Left ventricle myocardium inferior (tissue), 1 donor: ENCODE data around the gene KCNAB2. TPM values are rescaled to one million over a fixed set of nuclear protein-coding genes. Genes with fewer than 3 reads are reported as not detected.

ENCODE experiments used
- DNase-seq: peaks from one replicate; pipeline ENCODE4 v3.0.0-alpha.2; 2020
- H3K27ac ChIP-seq: fragments of 200-600 bp; replicated peaks from 2 replicates; pipeline ENCODE4 v1.8.0; 2021
- H3K27me3 ChIP-seq: fragments of 200-600 bp; 2 replicates; pipeline ENCODE4 v1.8.0; 2021; ENCODE audit warnings: low read depth
- H3K36me3 ChIP-seq: fragments of 200-600 bp; 2 replicates; pipeline ENCODE4 v1.8.0; 2021
- H3K4me1 ChIP-seq: fragments of 200-600 bp; 2 replicates; pipeline ENCODE4 v1.8.0; 2021
- H3K4me3 ChIP-seq: fragments of 200-600 bp; 2 replicates; pipeline ENCODE4 v1.8.0; 2021; ENCODE audit warnings: mild to moderate bottlenecking, moderate library complexity
- H3K9me3 ChIP-seq: fragments of 200-600 bp; replicated peaks from 2 replicates; pipeline ENCODE4 v1.8.0; 2021
- CTCF ChIP-seq: fragments of 200-600 bp; IDR thresholded peaks from 2 replicates; pipeline ENCODE4 v1.8.0; 2021; ENCODE audit warnings: antibody characterized with exemption, mild to moderate bottlenecking, borderline replicate concordance
- intact Hi-C: fragments of 100-400 bp; cut with micrococcal nuclease; formaldehyde crosslinking; loops from one replicate; pipeline ENCODE4 v1.11.0; 2022
- total RNA-seq: library from RNA; stranded (reverse); fragmentation: NEBNext Ultra II Directional; extraction: Animal tissue kit (Norgen Biotek cat#: 25700); gene quantifications from one replicate; pipeline ENCODE4 v1.2.1, GENCODE V29; 2021
- donor health status: DM: no; HTN: yes; CAD: no; lungs with severe emphysema.

KCNAB2 gene
- total RNA-seq, 1 donor from 2014 or later, result 31.0 TPM

- H3K9me3 ChIP-seq, result no peaks in the 10 kb centered on the region
These were observed 41.9 kb upstream of the KCNAB2 start for GRCh38 chr1:6003568-6004411.

GRCh38 chr1:6004412-6005123 lies 41.1 kb upstream of the KCNAB2 start:
- Histone ChIP-seq H3K4me3 (no peak overlapping the region), H3K36me3 (no peaks in the 10 kb centered on the region), H3K4me1 (peaks cover 31% of the 10 kb centered on the region), H3K27me3 (no peaks in the 10 kb centered on the region), H3K27ac (peak overlapping the region; percentile 12), H3K9me3 (no peaks in the 10 kb centered on the region)
- no peak for TF ChIP-seq CTCF
- DNase-seq, result peak; percentile 10
- intact Hi-C loops, result no loop called here

More at GRCh38 chr1:6003568-6004411, 41.9 kb upstream of the KCNAB2 start:
- intact Hi-C loops, result no loop called here
- TF ChIP-seq CTCF, result no peak
- Histone ChIP-seq H3K27ac (peak overlapping the region; percentile 93), H3K4me3 (peak overlapping the region; percentile 60), H3K4me1 (peaks cover 31% of the 10 kb centered on the region), H3K36me3 (no peaks in the 10 kb centered on the region), H3K27me3 (no peaks in the 10 kb centered on the region)
- peak; percentile 7 for DNase-seq

- H3K4me1 ChIP-seq, result peaks cover 26% of the 10 kb centered on the region
- H3K9me3 ChIP-seq, result no peaks in the 10 kb centered on the region
- no peak for TF ChIP-seq CTCF
- H3K4me3 ChIP-seq, result no peak overlapping the region
- H3K36me3 ChIP-seq, result no peaks in the 10 kb centered on the region
- H3K27me3 ChIP-seq, result no peaks in the 10 kb centered on the region
- DNase-seq, result peak; percentile 13
- intact Hi-C loops, result no loop called here
- H3K27ac ChIP-seq, result peak overlapping the region; percentile 36
These were observed 40.3 kb upstream of the KCNAB2 start for GRCh38 chr1:6005276-6005917.

GRCh38 chr1:6006882-6007281 lies 38.8 kb upstream of the KCNAB2 start:
- Histone ChIP-seq H3K27me3 (no peaks in the 10 kb centered on the region), H3K27ac (peak overlapping the region; percentile 76), H3K36me3 (no peaks in the 10 kb centered on the region), H3K4me3 (no peak overlapping the region), H3K4me1 (peaks cover 19% of the 10 kb centered on the region), H3K9me3 (no peaks in the 10 kb centered on the region)
- intact Hi-C loops, result no loop called here
- DNase-seq, result peak; percentile 57
- TF ChIP-seq CTCF, result no peak

GRCh38 chr1:6007318-6008083 lies 38.2 kb upstream of the KCNAB2 start:
- Histone ChIP-seq H3K9me3 (no peaks in the 10 kb centered on the region), H3K4me3 (no peak overlapping the region), H3K36me3 (no peaks in the 10 kb centered on the region), H3K27me3 (no peaks in the 10 kb centered on the region), H3K27ac (peak overlapping the region; percentile 76), H3K4me1 (peaks cover 13% of the 10 kb centered on the region)
- TF ChIP-seq CTCF, result no peak
- no peak for DNase-seq
- intact Hi-C loops, result no loop called here
